Measurements from ENCODE around the gene FIG4. TPM values are rescaled to one million over a fixed set of nuclear protein-coding genes. Genes with fewer than 3 reads are reported as not detected.
"Not testable (repeated sequence)": the region's sequence is repeated elsewhere in the genome, so short reads cannot be mapped to it uniquely, and the experiment has no call there.

The FIG4 gene
- total RNA-seq, 2 experiments from 2014 or later = 17.3 to 18.2 TPM

DNA sequence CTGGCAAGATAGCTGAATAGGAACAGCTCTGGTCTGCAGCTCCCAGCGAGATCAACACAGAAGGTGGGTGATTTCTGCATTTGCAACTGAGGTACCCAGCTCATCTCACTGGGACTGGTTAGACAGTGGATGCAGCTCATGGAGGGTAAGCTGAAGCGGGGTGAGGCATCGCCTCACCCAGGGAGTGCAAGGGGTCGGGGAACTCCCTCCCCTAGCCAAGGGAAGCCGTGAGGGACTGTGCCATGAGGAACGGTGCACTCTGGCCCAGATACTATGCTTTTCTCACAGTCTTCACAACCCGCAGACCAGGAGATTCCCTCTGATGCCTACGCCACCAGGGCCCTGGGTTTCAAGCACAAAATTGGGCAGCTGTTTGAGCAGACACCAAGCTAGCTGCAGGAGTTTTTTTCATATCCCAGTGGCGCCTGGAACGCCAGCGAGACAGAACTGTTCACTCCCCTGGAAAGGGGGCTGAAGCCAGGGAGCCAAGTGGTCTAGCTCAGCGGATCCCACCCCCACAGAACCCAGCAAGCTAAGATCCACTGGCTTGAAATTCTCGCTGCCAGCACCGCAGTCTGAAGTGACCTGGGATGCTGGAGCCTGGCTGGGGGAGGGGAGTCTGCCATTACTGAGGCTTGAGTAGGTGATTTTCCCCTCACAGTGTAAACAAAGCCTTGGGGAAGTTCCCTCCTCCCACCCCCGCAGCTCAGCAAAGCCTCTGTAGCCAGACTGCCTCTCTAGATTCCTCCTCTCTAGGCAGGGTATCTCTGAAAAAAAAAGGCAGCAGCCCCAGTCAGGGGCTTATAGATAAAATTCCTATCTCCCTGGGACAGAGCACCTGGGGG, 12.2 kb upstream of the FIG4 start:
- H3K4me1 Mint-ChIP-seq (ENCODE audit: low read depth); H3K27me3 Mint-ChIP-seq; H3K4me3 Mint-ChIP-seq; H3K27ac Mint-ChIP-seq; intact Hi-C loops (cut with micrococcal nuclease); H3K9me3 Mint-ChIP-seq; POLR2A ChIA-PET: not testable (repeated sequence)
- CTCF ChIA-PET = interaction anchor here (1.2 kb wide), 1 partner anchor 26 kb away, joined by 3 read pairs; no protein-coding TSS in a partner anchor
- DNase-seq = peak; percentile 58
- peaks cover 11% of the 10 kb centered on the region for H3K36me3 Mint-ChIP-seq

DNA sequence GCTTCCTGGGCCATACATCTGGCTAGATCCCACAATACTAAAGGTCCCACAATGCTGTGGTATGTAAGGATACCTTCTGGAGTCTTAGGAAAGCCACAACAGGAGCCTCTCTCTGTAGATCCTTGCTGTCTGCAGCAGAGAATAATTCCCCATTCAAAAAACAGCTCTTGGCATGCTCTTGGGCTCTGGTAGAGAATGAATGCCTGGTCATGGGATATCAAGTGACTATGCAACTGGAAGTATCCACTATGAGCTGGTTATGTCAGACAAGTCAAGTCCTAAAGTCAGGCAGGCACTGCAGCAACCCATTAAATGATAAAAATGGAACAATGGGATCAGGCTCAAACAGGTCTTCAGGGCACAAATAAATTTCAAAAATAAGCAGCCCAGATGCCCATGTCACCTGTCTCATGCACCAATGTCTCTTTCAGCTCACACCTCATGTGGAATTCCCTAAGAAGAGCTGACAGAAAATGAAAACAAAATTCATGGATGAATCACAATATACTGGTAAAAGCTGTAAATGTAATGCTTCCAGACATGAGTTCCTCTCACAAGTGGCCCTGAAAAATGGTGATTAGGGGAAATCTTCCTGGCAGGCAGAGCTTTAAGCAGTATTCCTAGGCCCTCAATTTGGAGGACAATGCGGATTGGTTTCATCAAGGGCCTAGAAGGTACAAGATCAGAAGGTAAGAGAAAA, 4.4 kb upstream of the FIG4 start:
- H3K4me3 Mint-ChIP-seq = no peak overlapping the region
- H3K36me3 Mint-ChIP-seq = peaks cover 4% of the 10 kb centered on the region
- peak overlapping the region; percentile 31 for H3K27ac Mint-ChIP-seq
- POLR2A ChIA-PET = no interaction called here
- intact Hi-C loops (cut with micrococcal nuclease) = loop anchor here (5.0 kb wide), 1 partner anchor 204 kb away; the partner anchor contains the start of gene ZBTB24
- H3K9me3 Mint-ChIP-seq = peaks cover 5% of the 10 kb centered on the region
- H3K27me3 Mint-ChIP-seq = no peaks in the 10 kb centered on the region
- peaks cover 20% of the 10 kb centered on the region for H3K4me1 Mint-ChIP-seq (ENCODE audit: low read depth)
- CTCF ChIA-PET = interaction anchor here (0.7 to 1.8 kb wide), 4 partner anchors 9 to 353 kb away, joined by 3 to 9 read pairs (median 4); no protein-coding TSS in a partner anchor
- no peak for DNase-seq

- peaks cover 2% of the 10 kb centered on the region for H3K36me3 Mint-ChIP-seq
- no peak overlapping the region for H3K4me3 Mint-ChIP-seq
- H3K27ac Mint-ChIP-seq = peak overlapping the region; percentile 31
- intact Hi-C loops (cut with micrococcal nuclease) = loop anchor here (5.0 kb wide), 1 partner anchor 205 kb away; the partner anchor contains the start of gene ZBTB24
- H3K27me3 Mint-ChIP-seq = no peaks in the 10 kb centered on the region
- DNase-seq = peak; percentile 25
- H3K9me3 Mint-ChIP-seq = peaks cover 5% of the 10 kb centered on the region
- CTCF ChIA-PET = interaction anchor here (0.7 to 1.8 kb wide), 3 partner anchors 18 to 352 kb away, joined by 3 to 9 read pairs (median 4); no protein-coding TSS in a partner anchor
- H3K4me1 Mint-ChIP-seq (ENCODE audit: low read depth) = peaks cover 24% of the 10 kb centered on the region
- POLR2A ChIA-PET = no interaction called here
Observed at GRCh38 chr6:109687271-109687761, 3.8 kb upstream of the FIG4 start.

GRCh38 chr6:109690373-109690736, 741 bp upstream of the FIG4 start:
- Mint-ChIP-seq H3K27ac (peak overlapping the region; percentile 89), H3K36me3 (no peaks in the 10 kb centered on the region), H3K4me1 (ENCODE audit: low read depth) (peaks cover 30% of the 10 kb centered on the region), H3K27me3 (no peaks in the 10 kb centered on the region), H3K9me3 (no peaks in the 10 kb centered on the region), H3K4me3 (peak overlapping the region; percentile 96)
- peak; percentile 79 for DNase-seq
- intact Hi-C loops (cut with micrococcal nuclease) = loop anchor here (2.0 to 10.0 kb wide), 7 partner anchors 14 to 596 kb away; partner anchors contain the start of genes CD164, CEP57L1 and SESN1
- POLR2A ChIA-PET = interaction anchor here (2.0 kb wide), 1 partner anchor 350 kb away, joined by 5 read pairs; no protein-coding TSS in a partner anchor
- CTCF ChIA-PET = interaction anchor here (3.0 kb wide), 1 partner anchor 349 kb away, joined by 26 read pairs; no protein-coding TSS in a partner anchor

- CTCF ChIA-PET = interaction anchor here (1.1 to 1.6 kb wide), 3 partner anchors 9 to 347 kb away, joined by 5 to 8 read pairs (median 5); no protein-coding TSS in a partner anchor
Observed at GRCh38 chr6:109693111-109693510, 2.0 kb downstream of the FIG4 start.

DNA sequence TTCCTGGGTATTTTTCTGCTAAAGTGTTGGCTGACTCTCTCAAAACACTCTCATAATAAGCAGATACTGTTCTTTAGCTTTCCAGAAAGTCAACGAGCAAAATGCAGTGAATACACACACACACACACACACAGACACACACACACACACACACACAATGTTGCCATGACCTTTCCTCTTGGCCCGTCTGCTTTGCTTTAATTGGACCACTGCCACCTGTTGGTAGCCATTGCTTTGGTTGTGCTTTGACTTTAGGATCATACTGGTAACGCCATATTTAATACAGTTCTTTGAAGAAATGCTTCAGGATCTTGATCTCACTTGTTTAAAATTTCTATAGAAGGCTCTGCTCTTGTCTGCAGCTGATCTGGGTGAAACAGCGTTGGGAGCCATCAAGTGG, 4.4 kb downstream of the FIG4 start:
- H3K9me3 Mint-ChIP-seq = no peaks in the 10 kb centered on the region
- H3K27me3 Mint-ChIP-seq = no peaks in the 10 kb centered on the region
- ChIA-PET POLR2A (no interaction called here), CTCF (interaction anchor here (1.0 to 1.7 kb wide), 5 partner anchors 8 to 99 kb away, joined by 3 to 4 read pairs (median 3); no protein-coding TSS in a partner anchor)
- H3K4me1 Mint-ChIP-seq (ENCODE audit: low read depth) = peaks cover 12% of the 10 kb centered on the region
- intact Hi-C loops (cut with micrococcal nuclease) = loop anchor here (10.0 kb wide), 2 partner anchors 101 to 511 kb away; no protein-coding TSS in a partner anchor
- DNase-seq = peak; percentile 34
- H3K36me3 Mint-ChIP-seq = peaks cover 10% of the 10 kb centered on the region
- no peak overlapping the region for H3K27ac Mint-ChIP-seq
- H3K4me3 Mint-ChIP-seq = no peak overlapping the region

More at GRCh38 chr6:109693111-109693510, 2.0 kb downstream of the FIG4 start:
- H3K27ac Mint-ChIP-seq = no peak overlapping the region
- H3K4me3 Mint-ChIP-seq = no peak overlapping the region
- intact Hi-C loops (cut with micrococcal nuclease) = loop anchor here (10.0 kb wide), 2 partner anchors 98 to 508 kb away; no protein-coding TSS in a partner anchor
- DNase-seq = no peak
- H3K36me3 Mint-ChIP-seq = peaks cover 10% of the 10 kb centered on the region
- H3K9me3 Mint-ChIP-seq = no peaks in the 10 kb centered on the region
- no peaks in the 10 kb centered on the region for H3K27me3 Mint-ChIP-seq
- POLR2A ChIA-PET = no interaction called here
- peaks cover 16% of the 10 kb centered on the region for H3K4me1 Mint-ChIP-seq (ENCODE audit: low read depth)

- no peak for DNase-seq
- no peaks in the 10 kb centered on the region for H3K9me3 Mint-ChIP-seq
- peaks cover 10% of the 10 kb centered on the region for H3K36me3 Mint-ChIP-seq
- no peak overlapping the region for H3K27ac Mint-ChIP-seq
- H3K4me3 Mint-ChIP-seq = no peak overlapping the region
- intact Hi-C loops (cut with micrococcal nuclease) = loop anchor here (10.0 kb wide), 2 partner anchors 102 to 512 kb away; no protein-coding TSS in a partner anchor
- CTCF ChIA-PET = interaction anchor here (0.9 to 1.7 kb wide), 7 partner anchors 9 to 695 kb away, joined by 3 to 6 read pairs (median 3); no protein-coding TSS in a partner anchor
- peaks cover 12% of the 10 kb centered on the region for H3K4me1 Mint-ChIP-seq (ENCODE audit: low read depth)
- POLR2A ChIA-PET = interaction anchor here (0.7 kb wide), 1 partner anchor 13 kb away, joined by 3 read pairs; no protein-coding TSS in a partner anchor
- no peaks in the 10 kb centered on the region for H3K27me3 Mint-ChIP-seq
Observed at GRCh38 chr6:109696355-109696754, 5.3 kb downstream of the FIG4 start.

GRCh38 chr6:109701221-109701620, 10.1 kb downstream of the FIG4 start:
- H3K36me3 Mint-ChIP-seq = peaks cover 2% of the 10 kb centered on the region
- no peaks in the 10 kb centered on the region for H3K9me3 Mint-ChIP-seq
- intact Hi-C loops (cut with micrococcal nuclease) = no loop called here
- CTCF ChIA-PET = interaction anchor here (0.8 to 8.1 kb wide), 4 partner anchors 8 to 338 kb away, joined by 3 to 161 read pairs (median 4); no protein-coding TSS in a partner anchor
- H3K27me3 Mint-ChIP-seq = no peaks in the 10 kb centered on the region
- POLR2A ChIA-PET = no interaction called here
- no peak overlapping the region for H3K27ac Mint-ChIP-seq
- DNase-seq = no peak
- H3K4me1 Mint-ChIP-seq (ENCODE audit: low read depth) = peaks cover 2% of the 10 kb centered on the region
- no peak overlapping the region for H3K4me3 Mint-ChIP-seq

DNA sequence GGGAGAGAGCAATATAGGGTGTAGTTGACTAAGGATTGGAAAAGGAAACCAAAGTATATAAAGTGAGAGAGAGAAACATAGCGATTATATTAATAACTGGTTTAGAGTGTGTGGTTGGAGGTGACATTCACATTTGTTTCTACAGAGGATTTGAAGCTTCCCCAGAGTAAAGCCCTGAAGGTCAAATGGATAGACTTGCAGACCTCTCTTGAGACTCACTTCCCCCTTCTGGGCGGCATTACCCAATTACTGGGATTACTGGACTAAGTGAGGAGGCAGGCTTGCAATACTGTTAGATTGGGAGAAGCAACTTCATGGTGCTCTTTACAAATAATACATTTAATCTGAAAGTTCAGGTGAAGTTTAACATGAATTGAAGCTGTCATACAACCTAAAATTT, 10.7 kb downstream of the FIG4 start:
- no peak overlapping the region for H3K4me3 Mint-ChIP-seq
- H3K27me3 Mint-ChIP-seq = no peaks in the 10 kb centered on the region
- ChIA-PET CTCF (interaction anchor here (0.8 to 8.1 kb wide), 5 partner anchors 8 to 689 kb away, joined by 3 to 161 read pairs (median 5); no protein-coding TSS in a partner anchor), POLR2A (no interaction called here)
- no peak for DNase-seq
- H3K4me1 Mint-ChIP-seq (ENCODE audit: low read depth) = peaks cover 2% of the 10 kb centered on the region
- H3K9me3 Mint-ChIP-seq = no peaks in the 10 kb centered on the region
- intact Hi-C loops (cut with micrococcal nuclease) = no loop called here
- no peak overlapping the region for H3K27ac Mint-ChIP-seq
- H3K36me3 Mint-ChIP-seq = no peaks in the 10 kb centered on the region

DNA sequence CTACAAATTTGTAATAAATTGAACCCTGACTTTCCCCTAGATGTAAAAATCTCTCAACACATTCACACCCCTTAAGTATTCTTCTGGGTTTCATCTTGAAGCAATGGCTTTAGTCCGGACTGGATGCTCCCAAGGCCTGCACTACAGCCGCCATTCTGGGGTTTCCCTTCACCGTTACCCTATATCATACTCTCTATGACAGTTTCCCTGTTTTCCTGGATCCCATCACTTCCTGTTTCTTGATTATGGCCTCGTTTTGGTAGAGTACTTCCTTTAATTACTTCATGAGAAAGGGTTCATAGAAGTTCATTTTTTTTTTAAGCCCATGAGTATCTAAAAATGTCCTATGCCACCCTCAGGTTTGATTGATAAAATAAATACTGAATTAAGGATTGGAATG, 11.7 kb downstream of the FIG4 start:
- H3K9me3 Mint-ChIP-seq = no peaks in the 10 kb centered on the region
- H3K27me3 Mint-ChIP-seq = no peaks in the 10 kb centered on the region
- H3K4me3 Mint-ChIP-seq = no peak overlapping the region
- CTCF ChIA-PET = interaction anchor here (1.2 to 8.1 kb wide), 6 partner anchors 8 to 688 kb away, joined by 3 to 161 read pairs (median 5); partner anchors contain the start of genes AK9 and FIG4
- no peak for DNase-seq
- H3K36me3 Mint-ChIP-seq = no peaks in the 10 kb centered on the region
- H3K4me1 Mint-ChIP-seq (ENCODE audit: low read depth) = peaks cover 2% of the 10 kb centered on the region
- intact Hi-C loops (cut with micrococcal nuclease) = no loop called here
- H3K27ac Mint-ChIP-seq = no peak overlapping the region
- POLR2A ChIA-PET = no interaction called here

GRCh38 chr6:109705258-109705657, 14.2 kb downstream of the FIG4 start:
- Mint-ChIP-seq H3K9me3 (no peaks in the 10 kb centered on the region), H3K27me3 (no peaks in the 10 kb centered on the region), H3K4me3 (no peak overlapping the region), H3K4me1 (ENCODE audit: low read depth) (peaks cover 2% of the 10 kb centered on the region), H3K36me3 (no peaks in the 10 kb centered on the region), H3K27ac (no peak overlapping the region)
- intact Hi-C loops (cut with micrococcal nuclease) = loop anchor here (1.0 to 5.0 kb wide), 5 partner anchors 14 to 686 kb away; partner anchors contain the start of genes AK9 and FIG4
- ChIA-PET POLR2A (interaction anchor here (1.9 kb wide), 1 partner anchor 335 kb away, joined by 5 read pairs; no protein-coding TSS in a partner anchor), CTCF (interaction anchor here (0.5 to 8.1 kb wide), 18 partner anchors 9 to 691 kb away, joined by 3 to 161 read pairs (median 4); no protein-coding TSS in a partner anchor)
- DNase-seq = peak; percentile 87
